GM12891 (cell line): ENCODE results near the gene IL15.

ENCODE experiments used
- POLR2A ChIP-seq: IDR thresholded peaks from 2 replicates; pipeline ENCODE4 v1.6.1; 2011; ENCODE audit warnings: low read depth, low read length, control low read depth
- POLR2AphosphoS5 ChIP-seq: IDR thresholded peaks from 2 replicates; pipeline ENCODE4 v1.6.1; 2011; ENCODE audit warnings: low read depth, low read length, control low read depth
- POU2F2 ChIP-seq: IDR thresholded peaks from 2 replicates; pipeline ENCODE4 v1.6.1; 2011; ENCODE audit warnings: low read depth, mild to moderate bottlenecking, control low read depth, low read length, moderate library complexity
- SPI1 ChIP-seq: IDR thresholded peaks from 2 replicates; pipeline ENCODE4 v1.6.1; 2011; ENCODE audit warnings: low read depth, low read length, control low read depth
- TAF1 ChIP-seq: IDR thresholded peaks from 2 replicates; pipeline ENCODE4 v1.6.1; 2011; ENCODE audit warnings: low read depth, low read length, control low read depth

- no peak for TF ChIP-seq POLR2A
- TF ChIP-seq TAF1, result no peak
- TF ChIP-seq POLR2AphosphoS5, result no peak
- no peak for TF ChIP-seq SPI1
- TF ChIP-seq POU2F2, result no peak
Observed at GRCh38 chr4:141713185-141713584, 76.8 kb downstream of the IL15 start.
